ENCODE measurements around the gene DAB2.

DNA sequence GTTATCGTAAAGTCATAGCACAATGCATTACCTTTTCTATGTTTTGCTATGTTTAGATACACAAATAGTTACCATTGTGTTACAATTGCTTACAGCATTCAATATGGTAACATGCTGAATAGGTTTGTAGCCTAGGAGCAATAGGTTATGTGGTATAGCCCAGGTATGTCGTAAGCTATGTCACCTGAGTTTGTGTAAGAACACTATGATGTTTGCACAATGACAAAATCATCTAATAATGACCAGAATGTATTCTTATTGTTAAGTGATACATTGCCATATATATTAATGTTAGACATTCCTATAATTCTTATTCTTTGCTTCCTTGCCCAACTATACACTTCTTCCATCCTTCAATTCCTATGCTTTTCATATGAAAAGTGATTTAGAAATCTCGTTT lies 18.2 kb upstream of the DAB2 start:
- TF ChIP-seq, protein P1, sequence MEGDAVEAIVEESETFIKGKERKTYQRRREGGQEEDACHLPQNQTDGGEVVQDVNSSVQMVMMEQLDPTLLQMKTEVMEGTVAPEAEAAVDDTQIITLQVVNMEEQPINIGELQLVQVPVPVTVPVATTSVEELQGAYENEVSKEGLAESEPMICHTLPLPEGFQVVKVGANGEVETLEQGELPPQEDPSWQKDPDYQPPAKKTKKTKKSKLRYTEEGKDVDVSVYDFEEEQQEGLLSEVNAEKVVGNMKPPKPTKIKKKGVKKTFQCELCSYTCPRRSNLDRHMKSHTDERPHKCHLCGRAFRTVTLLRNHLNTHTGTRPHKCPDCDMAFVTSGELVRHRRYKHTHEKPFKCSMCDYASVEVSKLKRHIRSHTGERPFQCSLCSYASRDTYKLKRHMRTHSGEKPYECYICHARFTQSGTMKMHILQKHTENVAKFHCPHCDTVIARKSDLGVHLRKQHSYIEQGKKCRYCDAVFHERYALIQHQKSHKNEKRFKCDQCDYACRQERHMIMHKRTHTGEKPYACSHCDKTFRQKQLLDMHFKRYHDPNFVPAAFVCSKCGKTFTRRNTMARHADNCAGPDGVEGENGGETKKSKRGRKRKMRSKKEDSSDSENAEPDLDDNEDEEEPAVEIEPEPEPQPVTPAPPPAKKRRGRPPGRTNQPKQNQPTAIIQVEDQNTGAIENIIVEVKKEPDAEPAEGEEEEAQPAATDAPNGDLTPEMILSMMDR (IDR thresholded peaks at IDR 0.05 in 2 of 3, conservative IDR thresholded peaks at IDR 0.05 in 1 of 3; ENCODE audit: borderline replicate concordance in 1 of 3, insufficient read depth in 1 of 3, low read depth in 2 of 3, low read length in 2 of 3) = no peak
- no peak for TF ChIP-seq EZH2phosphoT487 (IDR thresholded peaks at IDR 0.05; ENCODE audit: borderline replicate concordance)
- TF ChIP-seq, protein P2, sequence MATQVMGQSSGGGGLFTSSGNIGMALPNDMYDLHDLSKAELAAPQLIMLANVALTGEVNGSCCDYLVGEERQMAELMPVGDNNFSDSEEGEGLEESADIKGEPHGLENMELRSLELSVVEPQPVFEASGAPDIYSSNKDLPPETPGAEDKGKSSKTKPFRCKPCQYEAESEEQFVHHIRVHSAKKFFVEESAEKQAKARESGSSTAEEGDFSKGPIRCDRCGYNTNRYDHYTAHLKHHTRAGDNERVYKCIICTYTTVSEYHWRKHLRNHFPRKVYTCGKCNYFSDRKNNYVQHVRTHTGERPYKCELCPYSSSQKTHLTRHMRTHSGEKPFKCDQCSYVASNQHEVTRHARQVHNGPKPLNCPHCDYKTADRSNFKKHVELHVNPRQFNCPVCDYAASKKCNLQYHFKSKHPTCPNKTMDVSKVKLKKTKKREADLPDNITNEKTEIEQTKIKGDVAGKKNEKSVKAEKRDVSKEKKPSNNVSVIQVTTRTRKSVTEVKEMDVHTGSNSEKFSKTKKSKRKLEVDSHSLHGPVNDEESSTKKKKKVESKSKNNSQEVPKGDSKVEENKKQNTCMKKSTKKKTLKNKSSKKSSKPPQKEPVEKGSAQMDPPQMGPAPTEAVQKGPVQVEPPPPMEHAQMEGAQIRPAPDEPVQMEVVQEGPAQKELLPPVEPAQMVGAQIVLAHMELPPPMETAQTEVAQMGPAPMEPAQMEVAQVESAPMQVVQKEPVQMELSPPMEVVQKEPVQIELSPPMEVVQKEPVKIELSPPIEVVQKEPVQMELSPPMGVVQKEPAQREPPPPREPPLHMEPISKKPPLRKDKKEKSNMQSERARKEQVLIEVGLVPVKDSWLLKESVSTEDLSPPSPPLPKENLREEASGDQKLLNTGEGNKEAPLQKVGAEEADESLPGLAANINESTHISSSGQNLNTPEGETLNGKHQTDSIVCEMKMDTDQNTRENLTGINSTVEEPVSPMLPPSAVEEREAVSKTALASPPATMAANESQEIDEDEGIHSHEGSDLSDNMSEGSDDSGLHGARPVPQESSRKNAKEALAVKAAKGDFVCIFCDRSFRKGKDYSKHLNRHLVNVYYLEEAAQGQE (IDR thresholded peaks at IDR 0.05; ENCODE audit: low read depth) = no peak
- no peak for TF ChIP-seq ZFX (IDR thresholded peaks at IDR 0.05)
- no peak for TF ChIP-seq EZH2 (IDR thresholded peaks at IDR 0.05)

Data from HCT116 (cell line).